Measurements from ENCODE around the gene TNF.

The TNF gene

DNA sequence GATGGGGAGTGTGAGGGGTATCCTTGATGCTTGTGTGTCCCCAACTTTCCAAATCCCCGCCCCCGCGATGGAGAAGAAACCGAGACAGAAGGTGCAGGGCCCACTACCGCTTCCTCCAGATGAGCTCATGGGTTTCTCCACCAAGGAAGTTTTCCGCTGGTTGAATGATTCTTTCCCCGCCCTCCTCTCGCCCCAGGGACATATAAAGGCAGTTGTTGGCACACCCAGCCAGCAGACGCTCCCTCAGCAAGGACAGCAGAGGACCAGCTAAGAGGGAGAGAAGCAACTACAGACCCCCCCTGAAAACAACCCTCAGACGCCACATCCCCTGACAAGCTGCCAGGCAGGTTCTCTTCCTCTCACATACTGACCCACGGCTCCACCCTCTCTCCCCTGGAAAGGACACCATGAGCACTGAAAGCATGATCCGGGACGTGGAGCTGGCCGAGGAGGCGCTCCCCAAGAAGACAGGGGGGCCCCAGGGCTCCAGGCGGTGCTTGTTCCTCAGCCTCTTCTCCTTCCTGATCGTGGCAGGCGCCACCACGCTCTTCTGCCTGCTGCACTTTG is at the start of gene TNF:
TNF (plus strand) TSS at position 231 of the 567 bp plus-strand sequence; CDS start at position 408, 177 bp downstream.
- no peak within 1 kb of the TSS for H3K27ac ChIP-seq

DNA sequence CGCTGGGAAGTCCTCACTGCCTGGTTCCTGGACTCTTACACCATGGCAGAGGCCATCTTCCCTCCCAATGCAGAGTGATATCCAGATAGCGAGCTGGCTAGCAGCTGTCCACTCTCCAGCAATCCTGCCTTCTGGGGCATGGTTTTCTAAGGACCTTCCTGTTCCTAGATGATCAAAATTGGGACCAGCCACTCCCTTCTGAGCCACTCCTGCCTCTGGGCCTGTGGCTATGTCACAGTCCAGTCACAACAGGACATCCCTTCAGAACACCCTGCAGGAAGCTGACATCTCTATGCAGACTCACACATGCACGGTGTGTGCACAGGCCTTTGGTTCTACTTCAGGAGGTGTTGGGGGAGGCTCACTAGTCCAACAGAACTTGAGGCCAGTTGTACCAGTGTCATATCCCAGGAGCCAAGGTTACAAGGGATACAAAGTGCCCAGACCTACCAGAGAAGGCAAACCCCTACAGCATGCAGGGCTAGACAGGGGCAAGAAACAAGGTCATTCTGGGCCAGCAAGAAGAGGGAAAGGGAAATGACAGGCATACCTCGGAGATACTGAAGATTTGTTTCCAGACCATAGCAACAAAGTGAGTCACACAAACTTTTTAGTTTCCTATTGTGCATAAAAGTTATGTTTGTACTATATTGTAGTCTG is 49.3 kb upstream of the TNF start:
- no peak overlapping the region for H3K27ac ChIP-seq
- no peak for TF ChIP-seq ZFX (IDR thresholded peaks at IDR 0.05; ENCODE audit: borderline replicate concordance)
- TF ChIP-seq, protein P1, sequence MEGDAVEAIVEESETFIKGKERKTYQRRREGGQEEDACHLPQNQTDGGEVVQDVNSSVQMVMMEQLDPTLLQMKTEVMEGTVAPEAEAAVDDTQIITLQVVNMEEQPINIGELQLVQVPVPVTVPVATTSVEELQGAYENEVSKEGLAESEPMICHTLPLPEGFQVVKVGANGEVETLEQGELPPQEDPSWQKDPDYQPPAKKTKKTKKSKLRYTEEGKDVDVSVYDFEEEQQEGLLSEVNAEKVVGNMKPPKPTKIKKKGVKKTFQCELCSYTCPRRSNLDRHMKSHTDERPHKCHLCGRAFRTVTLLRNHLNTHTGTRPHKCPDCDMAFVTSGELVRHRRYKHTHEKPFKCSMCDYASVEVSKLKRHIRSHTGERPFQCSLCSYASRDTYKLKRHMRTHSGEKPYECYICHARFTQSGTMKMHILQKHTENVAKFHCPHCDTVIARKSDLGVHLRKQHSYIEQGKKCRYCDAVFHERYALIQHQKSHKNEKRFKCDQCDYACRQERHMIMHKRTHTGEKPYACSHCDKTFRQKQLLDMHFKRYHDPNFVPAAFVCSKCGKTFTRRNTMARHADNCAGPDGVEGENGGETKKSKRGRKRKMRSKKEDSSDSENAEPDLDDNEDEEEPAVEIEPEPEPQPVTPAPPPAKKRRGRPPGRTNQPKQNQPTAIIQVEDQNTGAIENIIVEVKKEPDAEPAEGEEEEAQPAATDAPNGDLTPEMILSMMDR (IDR thresholded peaks at IDR 0.05), result no peak

More for the DNA sequence above, at the start of gene TNF:
- TF ChIP-seq ZFX (IDR thresholded peaks at IDR 0.05; ENCODE audit: borderline replicate concordance), result no peak
- TF ChIP-seq, protein P1 (IDR thresholded peaks at IDR 0.05), result no peak

DNA sequence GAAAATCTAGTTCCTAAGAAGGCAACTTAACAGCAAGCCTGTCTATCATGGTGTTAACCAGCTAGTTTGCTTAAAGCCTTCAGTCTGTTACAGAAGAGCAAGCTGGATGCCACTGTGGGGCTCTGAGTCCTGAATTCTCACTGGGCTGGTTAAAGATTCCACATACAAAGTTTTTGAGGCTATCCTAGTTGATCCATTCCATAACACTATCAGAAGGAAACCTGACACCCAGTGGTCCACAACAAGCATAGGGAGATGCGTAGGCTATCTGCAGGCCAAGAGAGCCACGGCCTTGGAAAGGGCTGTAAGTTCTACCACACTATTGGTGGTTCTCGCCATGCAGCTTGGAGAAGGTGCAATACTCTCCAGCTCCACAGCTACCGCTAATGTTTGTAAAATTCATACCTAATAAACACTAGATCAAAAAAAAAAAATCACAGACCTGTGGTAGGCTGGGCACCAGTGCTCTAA is 47.0 kb upstream of the TNF start:
- no peak for TF ChIP-seq ZFX (IDR thresholded peaks at IDR 0.05; ENCODE audit: borderline replicate concordance)
- TF ChIP-seq, protein P1 (IDR thresholded peaks at IDR 0.05), result no peak
- peak overlapping the region; percentile 17; the same call in 1 of the 2 replicates for H3K27ac ChIP-seq

DNA sequence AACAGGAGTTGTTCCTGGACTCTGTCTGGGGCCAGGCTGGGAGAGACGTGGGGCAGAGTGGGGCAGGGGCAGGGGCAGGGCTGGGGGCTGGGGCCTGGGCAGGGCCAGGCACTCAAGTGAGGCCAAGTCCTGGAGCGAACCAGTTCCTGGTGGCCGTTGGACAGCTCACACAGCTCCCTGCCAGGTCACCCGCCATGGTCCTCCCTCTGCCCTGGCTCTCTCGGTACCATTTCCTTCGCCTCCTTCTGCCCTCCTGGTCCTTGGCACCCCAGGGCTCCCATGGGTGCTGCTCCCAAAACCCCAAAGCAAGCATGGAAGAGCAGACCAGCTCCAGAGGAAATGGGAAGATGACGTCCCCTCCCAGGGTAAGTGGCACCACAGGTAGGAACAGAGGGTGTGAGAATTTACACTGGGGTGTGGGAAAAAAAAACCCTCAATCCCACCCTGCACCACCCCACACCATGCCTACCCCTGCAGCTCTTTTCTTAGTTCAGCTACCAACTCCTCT is 46.5 kb upstream of the TNF start, which contains the start of gene MCCD1:
MCCD1 (plus strand) TSS at position 142 of the 508 bp plus-strand sequence; CDS start at position 195, 53 bp downstream.
- no peak for TF ChIP-seq ZFX (IDR thresholded peaks at IDR 0.05; ENCODE audit: borderline replicate concordance)
- TF ChIP-seq, protein P1 (IDR thresholded peaks at IDR 0.05), result no peak
- peak within 1 kb of the TSS; percentile 18; the same call in 1 of the 2 replicates for H3K27ac ChIP-seq

DNA sequence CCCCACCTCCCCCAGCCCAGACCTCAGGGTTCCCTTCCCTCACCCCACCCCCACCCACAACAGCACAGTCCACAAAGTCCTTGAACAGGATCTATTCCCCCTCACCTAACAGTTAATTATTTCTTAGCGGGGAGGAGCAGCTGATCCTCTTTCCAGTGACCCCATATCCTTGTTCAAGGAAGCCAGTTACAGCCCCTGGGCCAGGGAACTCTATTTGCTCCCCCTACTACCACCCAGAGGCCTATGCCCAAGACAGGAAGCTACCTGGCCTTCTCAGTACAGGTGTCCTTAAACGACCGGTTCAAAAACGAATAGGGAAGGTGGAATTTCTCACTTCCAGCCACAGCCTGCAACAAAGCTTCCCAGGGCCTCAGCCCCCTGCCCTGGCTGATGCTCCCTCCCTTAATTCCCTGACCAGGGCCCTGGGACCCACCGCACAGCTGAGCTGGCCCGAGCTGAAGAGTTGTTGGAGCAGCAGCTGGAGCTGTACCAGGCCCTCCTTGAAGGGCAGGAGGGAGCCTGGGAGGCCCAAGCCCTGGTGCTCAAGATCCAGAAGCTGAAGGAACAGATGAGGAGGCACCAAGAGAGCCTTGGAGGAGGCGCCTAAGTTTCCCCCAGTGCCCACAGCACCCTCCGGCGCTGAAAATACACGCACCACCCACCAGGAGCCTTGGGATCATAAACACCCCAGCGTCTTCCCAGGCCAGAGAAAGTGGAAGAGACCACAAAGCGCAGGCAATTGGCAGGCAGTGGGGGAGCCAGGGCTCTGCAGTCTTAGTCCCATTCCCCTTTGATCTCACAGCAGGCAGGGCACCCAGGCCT is 45.8 kb upstream of the TNF start:
- TF ChIP-seq, protein P1 (IDR thresholded peaks at IDR 0.05), result no peak
- TF ChIP-seq ZFX (IDR thresholded peaks at IDR 0.05; ENCODE audit: borderline replicate concordance), result no peak
- H3K27ac ChIP-seq, result 0 out of 2 replicates have a peak overlapping the region, but pooled peaks have one; percentile 18

DNA sequence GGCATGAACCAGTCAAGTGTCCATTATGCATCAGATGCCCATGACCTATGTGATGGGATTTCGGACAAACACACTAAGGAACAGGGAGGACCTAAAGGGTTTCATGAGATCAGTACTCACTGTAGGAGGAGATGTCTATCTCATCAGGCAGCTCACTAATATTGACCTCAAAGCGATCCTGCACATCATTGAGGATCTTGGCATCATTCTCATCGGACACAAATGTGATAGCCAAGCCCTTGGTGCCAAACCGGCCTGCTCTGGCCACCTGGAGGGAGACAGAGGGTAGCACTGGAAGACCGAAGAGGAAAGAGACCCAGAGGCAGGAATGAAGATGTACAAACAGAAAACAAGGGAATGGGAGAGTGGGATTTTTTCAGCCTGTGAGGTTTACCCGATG is 44.7 kb upstream of the TNF start:
- no peak overlapping the region for H3K27ac ChIP-seq
- TF ChIP-seq ZFX (IDR thresholded peaks at IDR 0.05; ENCODE audit: borderline replicate concordance), result no peak
- TF ChIP-seq, protein P1 (IDR thresholded peaks at IDR 0.05), result no peak
